GM18907 (cell line): ENCODE data around the gene GPS2.
A peak's percentile ranks its signal among the peaks of the same experiment; 100 is the strongest.

ENCODE experiments used
- ATAC-seq: cut with Tn5 transposase; IDR thresholded peaks from one replicate; pipeline ENCODE4 v1.9.1; 2021; ENCODE audit warnings: mild to moderate bottlenecking, moderate library complexity; ENCODE audit not compliant: unreplicated experiment

GPS2 gene

GRCh38 chr17:7314719-7315569 is at the start of gene GPS2:
Gene GPS2 (minus strand): TSS chr17:7315360. CDS start chr17:7315052, 308 bp downstream.
- peak; percentile 61 for ATAC-seq

DNA sequence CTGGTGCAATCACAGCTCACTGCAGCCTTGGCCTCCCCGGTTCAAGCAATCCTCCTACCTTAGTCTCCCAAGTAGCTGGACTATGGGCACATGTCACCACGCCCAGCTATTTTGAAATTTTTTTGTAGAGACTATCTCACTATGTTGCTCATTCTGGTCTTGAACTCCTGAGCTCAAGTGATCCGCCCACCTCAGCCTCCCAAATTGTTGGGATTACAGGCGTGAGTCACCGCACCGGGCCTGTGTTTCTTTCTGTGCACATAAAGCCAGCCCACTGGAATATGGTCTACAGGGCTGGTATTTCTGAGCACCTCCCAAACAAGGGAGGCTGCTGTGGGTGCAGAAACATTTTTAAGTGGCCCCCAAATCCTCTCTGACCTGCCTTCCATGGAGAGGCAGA is 48.2 kb upstream of the GPS2 start:
- ATAC-seq, result no peak

DNA sequence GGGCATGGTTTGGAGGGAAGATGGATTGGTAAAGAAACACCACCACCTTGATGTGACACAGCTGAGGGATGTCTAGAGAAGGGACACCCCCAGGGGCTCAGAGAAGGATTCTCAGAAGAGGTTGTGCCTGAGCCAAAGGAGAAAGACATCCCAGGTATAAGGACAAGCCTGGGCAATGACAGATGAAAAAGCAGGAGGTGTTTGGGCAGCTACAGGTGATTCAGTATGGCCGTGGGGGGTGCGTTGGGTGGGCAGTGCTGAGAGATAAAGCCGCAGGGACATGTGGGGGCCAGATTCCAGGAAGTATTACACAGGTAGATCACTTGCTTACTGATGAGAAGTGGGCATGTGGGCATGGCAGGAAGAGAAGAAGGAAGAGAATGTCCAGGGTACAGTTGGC is 46.7 kb upstream of the GPS2 start:
- no peak for ATAC-seq

DNA sequence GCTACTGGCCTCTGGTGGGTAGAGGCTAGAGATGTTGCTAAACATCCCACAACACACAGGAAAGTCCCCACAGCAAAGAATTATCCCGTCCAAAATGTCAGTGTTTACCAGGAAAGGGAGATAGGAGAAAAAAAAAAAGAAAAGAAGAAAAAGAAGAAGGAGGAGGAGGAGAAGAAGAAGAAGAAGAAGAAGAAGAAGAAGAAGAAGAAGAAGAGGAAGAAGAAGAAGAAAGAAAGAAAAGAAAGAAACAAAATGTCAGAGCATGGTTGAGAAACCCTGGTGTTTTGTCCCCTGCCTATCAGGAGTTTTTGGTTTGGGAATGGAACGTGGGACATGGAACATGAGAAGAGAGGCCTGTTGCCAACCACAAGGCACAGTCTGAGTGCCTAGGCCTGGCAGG is 42.2 kb upstream of the GPS2 start:
- ATAC-seq, result no peak

GRCh38 chr17:7356756-7357155 is 41.6 kb upstream of the GPS2 start:
- no peak for ATAC-seq

DNA sequence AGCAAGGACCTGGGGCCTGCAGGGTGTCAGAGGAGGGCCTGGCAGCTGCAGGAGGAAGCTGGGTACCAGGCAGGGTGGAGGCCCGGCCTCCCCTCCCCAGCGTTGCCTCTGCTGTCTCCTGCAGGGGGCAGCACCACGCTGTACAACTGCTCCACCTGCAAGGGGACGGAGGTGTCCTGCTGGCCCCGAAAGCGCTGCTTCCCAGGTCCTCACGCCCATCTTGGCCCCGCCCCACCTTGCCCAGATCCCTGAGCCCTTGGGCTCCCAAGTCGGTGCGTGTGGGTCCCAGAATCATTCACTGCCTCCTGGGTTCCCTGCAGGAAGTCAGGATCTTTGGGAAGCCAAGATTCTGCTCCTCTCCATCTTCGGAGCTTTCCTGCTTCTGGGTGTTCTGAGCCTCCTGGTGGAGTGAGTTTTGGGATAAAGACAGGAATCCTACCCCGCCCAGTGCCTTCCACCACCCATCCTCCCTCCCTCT is 41.0 kb upstream of the GPS2 start:
- ATAC-seq, result peak; percentile 30

DNA sequence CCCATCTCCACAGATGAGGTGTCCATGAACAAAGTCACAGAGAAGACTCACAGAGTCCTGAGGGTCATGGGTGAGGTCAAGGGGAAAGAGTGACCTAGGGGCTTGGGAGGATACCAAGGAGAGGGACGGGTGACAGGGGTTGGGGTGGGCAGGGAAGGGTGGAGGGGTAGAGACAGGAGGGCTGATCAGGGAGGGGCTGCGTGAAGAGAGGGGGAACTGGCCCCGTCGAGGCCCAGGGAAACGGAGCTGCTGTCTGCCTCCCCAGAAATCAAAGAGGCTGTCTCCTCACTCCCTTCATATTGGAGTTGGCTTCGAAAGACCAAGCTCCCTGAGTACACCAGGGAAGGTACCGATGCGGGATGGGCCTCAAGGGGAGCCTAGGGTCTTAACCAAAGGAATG is 40.4 kb upstream of the GPS2 start:
- no peak for ATAC-seq

DNA sequence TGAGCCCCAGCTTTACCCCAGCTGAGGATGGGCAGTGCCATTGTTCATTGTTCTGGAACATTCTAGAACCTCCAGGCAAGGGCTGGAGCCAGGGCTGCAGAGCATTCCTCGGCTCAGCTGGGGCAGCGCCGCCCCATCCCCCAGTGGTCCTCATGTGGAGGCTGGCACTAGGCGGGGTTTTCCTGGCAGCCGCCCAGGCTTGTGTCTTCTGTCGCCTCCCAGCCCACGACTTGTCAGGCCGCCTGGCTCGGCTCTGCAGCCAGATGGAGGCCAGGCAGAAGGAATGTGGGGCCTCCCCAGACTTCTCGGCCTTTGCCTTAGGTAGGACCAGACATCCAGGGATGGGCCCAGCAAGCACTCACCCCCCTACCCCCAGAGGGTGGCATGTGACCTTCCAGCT is 39.9 kb upstream of the GPS2 start, which contains the start of gene TMEM95:
Gene TMEM95, plus strand, starts transcription at position 104 of the 400 bp plus-strand sequence. Its CDS starts 49 bp downstream, at position 153.
- ATAC-seq, result no peak

GRCh38 chr17:7354262-7354843 is 39.2 kb upstream of the GPS2 start:
- ATAC-seq, result no peak

DNA sequence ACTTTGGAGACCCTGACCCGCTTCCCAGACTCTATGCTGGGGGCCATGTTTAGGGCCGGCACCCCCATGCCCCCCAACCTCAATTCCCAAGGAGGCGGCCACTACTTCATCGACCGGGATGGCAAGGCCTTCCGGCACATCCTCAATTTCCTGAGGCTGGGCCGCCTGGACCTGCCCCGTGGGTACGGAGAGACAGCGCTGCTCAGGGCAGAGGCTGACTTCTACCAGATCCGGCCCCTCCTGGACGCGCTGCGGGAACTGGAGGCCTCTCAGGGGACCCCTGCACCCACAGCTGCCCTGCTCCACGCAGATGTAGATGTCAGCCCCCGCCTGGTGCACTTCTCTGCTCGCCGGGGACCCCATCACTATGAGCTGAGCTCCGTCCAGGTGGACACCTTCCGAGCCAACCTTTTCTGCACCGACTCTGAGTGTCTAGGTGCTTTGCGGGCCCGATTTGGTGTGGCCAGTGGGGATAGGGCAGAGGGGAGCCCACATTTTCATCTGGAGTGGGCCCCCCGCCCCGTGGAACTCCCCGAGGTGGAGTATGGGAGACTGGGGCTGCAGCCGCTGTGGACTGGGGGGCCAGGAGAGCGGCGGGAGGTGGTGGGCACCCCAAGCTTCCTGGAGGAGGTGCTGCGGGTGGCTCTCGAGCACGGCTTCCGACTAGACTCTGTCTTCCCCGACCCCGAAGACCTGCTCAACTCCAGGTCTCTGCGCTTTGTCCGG is 37.9 kb upstream of the GPS2 start:
- no peak for ATAC-seq

DNA sequence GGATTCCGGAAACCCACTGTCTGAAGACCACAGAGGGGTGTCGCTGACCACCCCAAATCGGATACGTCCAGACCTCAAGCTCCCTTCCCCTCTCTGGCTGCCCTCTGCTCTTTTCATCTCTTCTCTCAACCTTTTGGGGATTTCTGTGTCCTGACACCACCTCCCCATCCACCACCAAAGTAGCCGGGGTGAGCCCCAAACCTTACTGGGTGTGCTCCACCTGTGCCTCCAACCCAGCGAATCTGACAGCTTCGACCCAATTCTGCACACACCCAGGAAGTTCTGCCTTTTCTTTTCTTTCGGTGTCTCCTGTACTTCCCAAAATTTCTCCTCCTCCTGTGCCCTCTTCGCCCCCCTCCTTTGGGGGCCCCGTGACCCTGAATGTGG is 37.3 kb upstream of the GPS2 start:
- no peak for ATAC-seq

DNA sequence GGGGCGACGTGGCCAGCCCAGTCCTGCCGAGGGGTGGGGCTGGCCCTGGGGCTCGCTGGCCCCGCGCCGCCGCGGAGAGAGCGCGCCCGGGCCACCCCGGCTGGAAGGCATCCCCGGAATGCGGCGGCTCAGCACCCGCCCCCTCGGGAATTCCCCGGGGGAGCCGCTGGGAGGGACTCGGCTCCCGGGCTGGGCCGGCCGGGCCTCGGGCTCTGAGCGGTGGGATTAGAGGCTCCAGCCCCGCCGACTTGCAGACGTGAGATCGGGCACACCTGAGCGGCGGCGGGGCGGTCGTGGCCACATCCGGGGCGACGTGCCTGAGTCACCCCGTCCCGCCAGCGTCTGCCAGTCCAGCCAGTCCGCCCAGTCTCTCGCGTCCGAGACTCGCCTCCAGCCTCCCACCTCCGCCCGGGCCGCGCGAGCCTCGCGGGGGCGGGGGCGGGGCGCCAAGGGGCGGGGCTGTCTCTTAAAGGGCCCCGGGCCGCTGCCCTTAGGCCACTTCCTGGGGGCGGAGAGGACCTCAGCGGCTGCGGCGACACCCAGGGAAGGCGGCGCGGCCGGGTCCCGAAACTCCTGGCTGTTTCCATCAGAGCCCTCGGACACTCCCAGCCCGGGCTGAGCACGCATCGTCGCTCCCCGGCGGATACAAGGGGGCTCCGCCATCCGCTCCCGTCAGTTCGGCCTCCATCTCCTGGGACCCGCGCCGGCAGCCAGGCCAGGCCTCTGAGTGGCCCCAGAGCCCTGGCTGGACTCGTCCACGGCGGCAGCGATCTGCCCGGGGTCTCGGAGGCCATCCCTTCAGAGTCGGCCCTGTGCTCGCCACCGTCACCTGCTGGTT is 36.7 kb upstream of the GPS2 start, which contains the start of gene KCTD11:
Gene KCTD11, plus strand, starts transcription at position 498 of the 838 bp plus-strand sequence.
- ATAC-seq, result peak; percentile 63

- ATAC-seq, result no peak
These were observed 33.5 kb upstream of the GPS2 start for GRCh38 chr17:7348478-7349242.

DNA sequence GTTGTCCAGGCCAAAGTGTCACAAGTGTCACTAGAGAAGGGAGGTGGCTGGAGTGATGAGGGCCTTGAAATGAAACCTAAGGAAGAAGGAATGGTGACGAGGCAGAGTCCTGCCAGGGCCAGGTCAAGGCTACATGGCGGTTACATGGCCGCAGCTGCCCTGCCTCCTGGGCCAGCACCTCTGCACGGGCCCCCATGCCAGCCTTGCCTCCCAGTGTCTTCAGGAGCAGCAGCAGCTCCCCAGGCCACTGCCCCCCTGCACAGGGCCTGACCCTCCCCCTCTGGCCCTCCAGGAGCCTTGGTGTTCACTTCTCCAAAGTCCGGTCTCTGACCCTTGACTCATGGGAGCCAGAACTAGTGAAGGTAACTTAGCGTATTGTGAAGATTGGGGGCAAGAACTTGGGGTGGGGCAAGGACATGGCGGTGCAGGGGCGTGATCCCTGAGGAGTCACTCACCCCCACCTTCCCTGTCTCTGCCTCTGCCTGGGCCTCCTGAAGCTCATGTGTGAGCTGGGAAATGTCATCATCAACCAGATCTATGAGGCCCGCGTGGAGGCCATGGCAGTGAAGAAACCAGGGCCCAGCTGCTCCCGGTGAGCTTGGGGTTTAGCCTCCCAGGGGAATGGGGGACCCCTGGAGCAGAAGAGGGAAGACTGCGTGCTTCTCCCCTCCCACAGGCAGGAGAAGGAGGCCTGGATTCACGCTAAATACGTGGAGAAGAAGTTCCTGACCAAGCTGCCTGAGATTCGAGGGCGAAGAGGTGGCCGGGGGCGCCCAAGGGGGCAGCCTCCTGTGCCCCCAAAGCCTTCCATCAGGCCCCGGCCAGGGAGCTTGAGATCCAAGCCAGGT is 32.7 kb upstream of the GPS2 start:
- no peak for ATAC-seq

- ATAC-seq, result no peak
These were observed 31.8 kb upstream of the GPS2 start for GRCh38 chr17:7346761-7347614.

DNA sequence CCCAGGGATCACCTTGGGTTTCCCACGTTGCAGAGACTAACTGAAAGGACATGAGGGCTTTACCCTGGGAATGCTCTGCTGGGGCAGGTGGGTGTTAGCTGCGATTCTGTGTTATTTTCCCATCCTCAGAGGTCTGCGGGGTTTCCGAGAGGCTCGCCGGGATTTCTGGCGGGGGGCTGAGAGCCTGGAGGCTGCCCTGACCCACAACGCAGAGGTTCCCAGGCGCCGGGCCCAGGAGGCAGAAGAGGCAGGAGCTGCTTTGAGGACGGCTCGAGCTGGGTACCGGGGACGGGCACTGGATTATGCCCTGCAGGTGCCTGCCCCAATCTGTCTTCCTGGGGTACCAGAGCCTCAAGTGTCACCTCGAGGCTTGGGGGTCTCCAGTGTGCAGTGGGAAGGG is 28.1 kb upstream of the GPS2 start:
- ATAC-seq, result no peak

- no peak for ATAC-seq
These were observed 26.7 kb upstream of the GPS2 start for GRCh38 chr17:7341842-7342241.

- ATAC-seq, result no peak
These were observed 25.0 kb upstream of the GPS2 start for GRCh38 chr17:7340179-7340578.
